LNCaP clone FGC (cell line): ENCODE measurements around the gene PTGR3.

Experiments
- DNase-seq: peaks from one replicate; pipeline ENCODE4 v3.0.0-alpha.2; 2011; ENCODE audit warnings: low read depth
- H3K4me3 ChIP-seq: 2 replicates; pipeline ENCODE4 v1.5.1; 2011; ENCODE audit warnings: mild to moderate bottlenecking, low read depth, low read length, control low read depth
- CTCF ChIP-seq: IDR thresholded peaks from 2 replicates; pipeline ENCODE4 v1.5.1; 2012; ENCODE audit warnings: mild to moderate bottlenecking; ENCODE audit not compliant: control insufficient read depth, insufficient read depth; ENCODE audit errors: extremely low read depth

The PTGR3 gene

GRCh38 chr18:75220551-75221355 is 11.8 kb upstream of the PTGR3 start:
- DNase-seq = no peak
- no peak for TF ChIP-seq CTCF
- no peak overlapping the region for H3K4me3 ChIP-seq

- DNase-seq = no peak
- no peak for TF ChIP-seq CTCF
- H3K4me3 ChIP-seq = no peak overlapping the region
Observed at GRCh38 chr18:75219745-75220375, 10.9 kb upstream of the PTGR3 start.

- DNase-seq = peak; percentile 36
- TF ChIP-seq CTCF = no peak
- H3K4me3 ChIP-seq = no peak overlapping the region
Observed at GRCh38 chr18:75218065-75218923, 9.4 kb upstream of the PTGR3 start.

- TF ChIP-seq CTCF = no peak
- no peak for DNase-seq
- no peak overlapping the region for H3K4me3 ChIP-seq
Observed at GRCh38 chr18:75216911-75217689, 8.2 kb upstream of the PTGR3 start.

GRCh38 chr18:75216212-75216910 is 7.4 kb upstream of the PTGR3 start:
- no peak for TF ChIP-seq CTCF
- H3K4me3 ChIP-seq = no peak overlapping the region
- DNase-seq = no peak

- no peak for DNase-seq
- no peak for TF ChIP-seq CTCF
- H3K4me3 ChIP-seq = no peak overlapping the region
Observed at GRCh38 chr18:75215663-75216062, 6.7 kb upstream of the PTGR3 start.
